ENCODE data around the gene TNFSF9.
"Not testable (repeated sequence)": the region's sequence is repeated elsewhere in the genome, so short reads cannot be mapped to it uniquely, and the experiment has no call there.

Gene TNFSF9

DNA sequence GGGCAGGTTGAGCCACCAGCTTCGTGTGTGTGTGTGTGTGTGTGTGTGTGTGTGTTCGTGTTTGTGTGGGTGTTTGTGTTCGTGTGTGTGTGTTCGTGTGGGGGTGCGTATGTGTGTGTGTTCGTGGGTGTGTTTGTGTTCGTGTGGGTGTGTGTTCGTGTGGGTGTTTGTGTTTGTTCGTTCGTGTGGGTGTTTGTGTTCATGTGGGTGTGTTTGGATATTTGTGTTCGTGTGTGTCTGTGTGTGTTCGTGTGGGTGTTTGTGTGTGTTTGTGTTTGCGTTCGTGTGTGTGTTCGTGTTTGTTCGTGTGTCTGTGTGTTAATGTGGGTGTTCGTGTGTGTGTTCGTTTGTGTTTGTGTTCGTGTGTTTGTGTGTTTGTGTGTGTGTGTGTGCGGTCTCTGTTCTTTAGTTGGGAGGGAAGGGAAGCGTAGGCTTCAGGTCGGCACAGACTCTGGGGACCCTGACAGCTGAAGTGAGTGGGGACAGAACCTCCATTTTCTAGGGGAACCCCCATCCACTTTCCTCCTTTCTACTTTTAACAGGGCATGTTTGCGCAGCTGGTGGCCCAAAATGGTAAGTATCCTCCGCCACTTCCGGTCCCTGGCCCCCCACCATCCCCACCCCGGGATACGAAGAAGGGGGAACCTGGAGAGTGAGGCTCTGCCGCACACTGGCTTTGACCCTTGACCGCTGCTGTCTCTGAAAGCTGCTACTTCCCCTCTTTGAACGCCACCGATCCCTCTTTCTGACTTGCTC is 1.6 kb downstream of the TNFSF9 start:
- no peak for DNase-seq

DNA sequence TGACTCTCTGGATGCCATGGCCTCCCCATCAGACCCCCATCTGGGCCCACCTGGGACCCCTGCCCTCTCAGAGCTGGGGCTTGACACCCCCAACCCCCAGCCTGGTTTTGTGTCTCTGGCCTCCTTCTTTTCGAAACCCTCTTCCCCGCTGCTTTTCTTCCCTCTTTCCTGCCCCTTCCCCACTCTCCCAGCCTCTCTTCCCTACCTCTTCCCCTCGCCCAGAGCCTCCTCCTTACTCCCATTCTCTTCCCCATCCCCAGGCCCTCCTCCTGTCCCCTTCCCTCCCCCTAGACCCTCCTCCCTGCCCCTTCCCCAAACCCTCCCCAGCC is 2.1 kb downstream of the TNFSF9 start:
- DNase-seq: no peak

DNA sequence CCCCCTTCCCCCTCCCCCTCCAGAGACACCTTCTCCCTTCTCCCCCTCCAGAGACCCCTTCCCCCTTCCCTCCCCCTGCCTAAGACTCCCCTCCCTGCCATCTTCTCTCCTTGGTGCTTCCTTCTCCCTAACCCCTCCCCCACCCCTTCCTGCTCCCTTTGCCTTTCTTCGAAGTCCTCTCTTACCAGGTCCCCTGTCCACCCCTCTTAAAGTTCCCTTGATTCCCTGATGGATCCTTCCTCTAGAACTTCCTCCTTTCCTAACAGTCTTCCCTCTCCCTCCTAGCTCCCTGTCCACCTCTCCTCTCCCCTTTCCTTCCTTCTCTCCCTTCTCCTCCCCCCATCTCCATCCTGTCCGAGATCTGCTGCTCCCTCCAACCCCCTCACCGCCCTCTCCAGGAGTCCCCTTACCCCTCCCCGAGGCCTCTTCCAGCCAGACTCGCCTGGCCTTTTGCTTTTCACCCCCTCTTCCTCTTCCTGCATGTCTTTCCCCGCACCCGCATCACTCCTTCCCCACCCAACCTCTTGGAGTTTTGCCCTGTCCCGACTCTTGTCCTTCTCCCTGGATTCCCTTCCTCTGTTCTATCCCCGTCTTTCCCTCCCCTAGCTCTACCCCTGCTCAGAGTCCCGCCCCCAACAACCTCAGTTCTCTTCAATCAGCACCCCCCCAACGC is 3.1 kb downstream of the TNFSF9 start:
- DNase-seq: no peak

DNA sequence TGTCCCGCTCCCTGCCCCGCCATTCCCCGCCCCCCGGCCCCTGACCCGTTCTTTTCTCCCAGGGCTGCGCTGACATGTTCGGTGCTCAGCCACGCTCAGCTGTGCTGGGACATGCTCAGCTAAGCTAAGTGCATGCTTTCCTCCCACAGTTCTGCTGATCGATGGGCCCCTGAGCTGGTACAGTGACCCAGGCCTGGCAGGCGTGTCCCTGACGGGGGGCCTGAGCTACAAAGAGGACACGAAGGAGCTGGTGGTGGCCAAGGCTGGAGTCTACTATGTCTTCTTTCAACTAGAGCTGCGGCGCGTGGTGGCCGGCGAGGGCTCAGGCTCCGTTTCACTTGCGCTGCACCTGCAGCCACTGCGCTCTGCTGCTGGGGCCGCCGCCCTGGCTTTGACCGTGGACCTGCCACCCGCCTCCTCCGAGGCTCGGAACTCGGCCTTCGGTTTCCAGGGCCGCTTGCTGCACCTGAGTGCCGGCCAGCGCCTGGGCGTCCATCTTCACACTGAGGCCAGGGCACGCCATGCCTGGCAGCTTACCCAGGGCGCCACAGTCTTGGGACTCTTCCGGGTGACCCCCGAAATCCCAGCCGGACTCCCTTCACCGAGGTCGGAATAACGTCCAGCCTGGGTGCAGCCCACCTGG is 3.7 kb downstream of the TNFSF9 start:
- no peak for DNase-seq

DNA sequence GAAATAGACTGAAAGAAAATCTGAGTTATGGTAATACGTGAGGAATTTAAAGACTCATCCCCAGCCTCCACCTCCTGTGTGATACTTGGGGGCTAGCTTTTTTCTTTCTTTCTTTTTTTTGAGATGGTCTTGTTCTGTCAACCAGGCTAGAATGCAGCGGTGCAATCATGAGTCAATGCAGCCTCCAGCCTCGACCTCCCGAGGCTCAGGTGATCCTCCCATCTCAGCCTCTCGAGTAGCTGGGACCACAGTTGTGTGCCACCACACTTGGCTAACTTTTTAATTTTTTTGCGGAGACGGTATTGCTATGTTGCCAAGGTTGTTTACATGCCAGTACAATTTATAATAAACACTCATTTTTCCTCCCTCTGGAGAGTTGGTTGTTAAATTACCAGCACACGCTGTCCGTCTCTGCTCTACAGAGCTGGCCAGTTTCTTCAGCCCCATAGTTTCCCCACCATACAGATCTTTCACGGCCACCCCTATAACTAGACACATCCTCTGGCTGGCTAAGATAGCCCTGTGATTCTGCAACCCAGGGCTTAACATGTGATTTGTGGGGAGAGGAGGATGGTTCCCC is 4.8 kb downstream of the TNFSF9 start:
- DNase-seq: no peak

DNA sequence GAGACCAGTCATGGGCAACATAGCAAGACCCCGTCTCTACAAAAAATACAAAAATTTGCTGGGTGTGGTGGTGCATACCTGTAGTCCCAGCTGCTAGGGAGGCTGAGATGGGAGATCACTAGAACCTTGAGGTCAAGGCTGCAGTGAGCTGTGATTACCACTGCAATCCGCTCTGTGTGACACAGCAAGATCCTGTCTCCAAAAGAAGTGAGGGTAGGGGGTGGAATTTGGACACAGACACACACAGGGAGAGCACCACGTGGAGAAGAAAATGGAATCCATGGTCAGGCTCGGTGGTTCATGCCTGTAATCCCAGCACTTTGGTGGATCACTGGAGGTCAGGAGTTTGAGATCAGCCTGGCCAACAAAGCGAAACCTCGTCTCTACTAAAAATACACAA is 8.7 kb downstream of the TNFSF9 start:
- DNase-seq: no peak

DNA sequence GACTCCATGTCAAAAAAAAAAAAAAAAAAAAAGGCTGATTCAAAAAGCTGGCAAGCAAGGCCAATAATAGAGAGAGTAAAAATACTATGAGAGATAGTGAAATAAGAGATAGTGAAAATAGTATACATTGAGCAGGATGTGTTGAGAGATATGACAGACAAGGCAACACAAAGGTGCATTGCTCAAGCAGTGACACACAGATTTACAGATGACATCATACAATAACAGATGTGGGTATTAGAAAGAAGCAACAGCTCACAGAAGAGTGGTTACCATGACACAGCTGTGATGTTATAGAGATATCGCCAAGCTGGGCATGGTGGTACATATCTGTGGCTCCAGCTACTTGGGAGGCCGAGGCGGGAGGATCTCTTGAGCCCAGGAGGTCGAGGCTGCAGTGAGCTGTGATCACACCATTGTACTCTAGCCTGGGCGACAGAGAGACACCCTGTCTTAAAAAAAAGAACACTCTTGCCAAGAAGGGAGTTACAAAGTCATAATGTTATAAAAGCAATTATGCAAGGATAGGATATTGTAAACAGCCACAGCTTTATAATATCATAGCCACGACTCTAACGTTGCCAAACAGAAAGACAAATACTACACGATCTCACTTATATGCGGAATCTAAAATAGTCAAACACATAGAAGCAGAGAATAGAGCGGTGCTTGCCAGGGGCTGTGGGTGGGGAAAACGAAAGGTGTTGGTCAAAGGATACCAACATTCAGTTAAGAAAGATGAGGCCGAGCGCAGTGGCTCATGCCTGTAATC is 10.3 kb downstream of the TNFSF9 start:
- DNase-seq: no peak

DNA sequence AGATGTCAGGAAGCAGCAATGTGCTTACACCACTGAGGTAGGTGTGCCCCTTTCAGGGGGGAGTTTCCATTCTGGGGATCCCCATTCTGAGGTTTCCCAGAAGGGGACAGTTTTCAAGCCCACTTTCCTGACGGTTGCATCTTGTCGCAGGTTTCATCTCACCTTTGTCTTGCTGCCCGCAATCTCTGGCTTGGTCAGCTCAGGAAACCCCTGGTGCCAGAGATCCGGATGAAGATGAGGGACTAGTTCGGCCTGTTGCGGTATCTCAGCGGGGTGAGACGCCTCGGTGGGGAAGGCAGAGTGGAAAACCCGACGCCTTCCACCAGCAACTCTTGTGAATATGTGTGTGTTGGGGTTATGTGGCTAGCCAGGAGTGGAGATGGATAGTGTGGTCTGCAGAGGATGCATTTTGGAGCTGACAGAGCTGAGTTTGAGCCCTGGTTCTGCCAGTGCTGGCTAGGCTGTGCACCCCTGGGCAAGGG is 13.1 kb downstream of the TNFSF9 start:
- no peak for DNase-seq

DNA sequence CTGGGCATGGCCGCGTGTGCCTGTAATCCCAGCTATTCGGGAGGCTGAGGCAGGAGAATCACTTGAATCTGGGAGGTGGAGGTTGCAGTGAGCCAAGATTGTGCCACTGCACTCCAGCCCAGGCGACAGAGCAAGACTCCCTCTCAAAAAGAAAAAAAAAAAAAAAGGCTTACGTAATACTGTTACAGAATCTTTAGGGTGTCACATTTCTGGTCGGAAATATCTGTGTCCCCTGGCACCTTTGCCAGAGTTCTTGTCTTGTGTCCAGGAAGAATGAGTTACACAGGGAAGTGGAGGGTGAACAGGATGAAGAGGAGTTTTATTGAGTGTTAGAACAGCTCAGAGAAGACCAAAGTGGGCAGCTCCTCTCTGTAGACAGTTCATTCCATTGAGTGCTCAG is 19.9 kb downstream of the TNFSF9 start:
- not testable (repeated sequence) for DNase-seq

DNA sequence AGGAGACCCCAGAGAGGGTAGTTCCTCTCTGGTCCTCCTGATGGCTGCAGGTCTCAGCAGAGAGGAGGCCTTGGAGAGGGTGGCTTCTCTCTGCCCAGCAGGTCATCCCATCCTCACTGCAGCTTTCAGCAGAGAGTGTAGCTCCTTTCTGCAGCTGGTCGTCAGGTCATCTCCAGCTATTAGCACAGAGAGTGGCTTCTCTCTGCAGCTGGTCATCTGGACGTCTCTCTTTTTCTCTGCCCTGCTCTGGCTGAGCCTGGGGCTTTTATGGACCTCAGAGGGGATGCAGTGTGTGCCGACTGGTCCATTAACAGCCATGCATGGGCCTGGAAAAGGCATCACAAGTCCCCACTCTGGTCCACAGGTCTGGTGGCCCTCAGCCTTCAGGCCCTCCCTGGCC is 20.3 kb downstream of the TNFSF9 start:
- no peak for DNase-seq

DNA sequence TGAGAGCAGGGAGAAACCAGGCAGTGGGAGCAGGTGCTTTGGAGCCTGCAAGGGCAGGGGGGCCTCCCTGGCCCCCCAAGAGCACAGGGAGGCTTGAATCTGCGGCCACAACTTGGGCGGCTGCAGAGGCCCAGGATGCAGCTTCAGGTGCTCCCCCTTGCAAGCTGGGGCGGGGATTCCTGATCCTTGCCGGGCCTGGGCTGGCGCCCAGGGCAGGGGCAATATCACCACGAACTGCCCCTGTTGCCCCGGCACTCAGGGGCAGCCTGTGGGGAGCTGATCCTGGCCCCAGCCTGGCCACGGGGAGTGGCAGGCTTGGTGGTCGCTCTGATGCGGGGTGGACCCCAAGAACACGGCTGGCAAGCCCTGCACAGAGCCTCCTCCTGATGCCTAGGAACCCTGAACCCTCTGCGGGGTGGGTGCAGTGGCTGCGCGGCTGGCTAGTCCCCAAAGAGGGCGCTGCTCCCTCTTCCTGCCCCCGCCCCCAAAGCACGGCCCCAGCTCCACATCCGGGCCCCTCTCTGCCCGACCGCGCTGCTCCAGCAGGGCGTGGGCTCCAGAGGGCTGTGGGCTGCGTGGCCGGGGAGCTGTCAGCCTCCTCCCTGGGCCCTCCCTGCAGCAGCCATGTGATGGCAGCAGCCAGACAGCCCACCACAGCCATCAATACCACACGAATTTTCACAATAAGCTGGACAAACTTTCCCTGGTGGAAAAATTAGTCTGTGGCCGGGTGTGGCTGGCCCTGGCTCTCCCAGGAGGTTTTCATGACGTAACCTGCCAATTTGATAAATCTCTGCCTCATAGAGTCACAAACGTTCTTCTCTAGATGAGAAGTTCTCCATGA is 21.0 kb downstream of the TNFSF9 start:
- no peak for DNase-seq

DNA sequence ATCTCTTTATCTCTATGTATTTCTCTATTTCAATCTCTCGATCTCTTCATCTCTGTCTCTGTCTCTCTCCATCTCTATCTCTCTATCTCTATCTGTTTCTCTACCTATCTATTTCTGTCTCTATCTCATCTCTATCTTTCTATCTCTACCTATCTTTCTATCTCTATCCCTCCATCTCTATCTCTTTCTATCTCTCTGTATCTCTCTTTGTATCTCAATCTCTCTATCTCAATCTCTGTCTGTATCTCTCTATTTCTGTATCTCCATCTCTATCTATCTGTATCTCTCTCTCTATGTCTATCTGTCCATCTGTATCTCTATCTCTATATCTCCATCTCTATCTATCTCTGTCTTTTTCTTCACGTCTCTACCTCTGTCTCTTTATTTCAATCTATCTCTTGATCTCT is 25.2 kb downstream of the TNFSF9 start:
- no peak for DNase-seq

DNA sequence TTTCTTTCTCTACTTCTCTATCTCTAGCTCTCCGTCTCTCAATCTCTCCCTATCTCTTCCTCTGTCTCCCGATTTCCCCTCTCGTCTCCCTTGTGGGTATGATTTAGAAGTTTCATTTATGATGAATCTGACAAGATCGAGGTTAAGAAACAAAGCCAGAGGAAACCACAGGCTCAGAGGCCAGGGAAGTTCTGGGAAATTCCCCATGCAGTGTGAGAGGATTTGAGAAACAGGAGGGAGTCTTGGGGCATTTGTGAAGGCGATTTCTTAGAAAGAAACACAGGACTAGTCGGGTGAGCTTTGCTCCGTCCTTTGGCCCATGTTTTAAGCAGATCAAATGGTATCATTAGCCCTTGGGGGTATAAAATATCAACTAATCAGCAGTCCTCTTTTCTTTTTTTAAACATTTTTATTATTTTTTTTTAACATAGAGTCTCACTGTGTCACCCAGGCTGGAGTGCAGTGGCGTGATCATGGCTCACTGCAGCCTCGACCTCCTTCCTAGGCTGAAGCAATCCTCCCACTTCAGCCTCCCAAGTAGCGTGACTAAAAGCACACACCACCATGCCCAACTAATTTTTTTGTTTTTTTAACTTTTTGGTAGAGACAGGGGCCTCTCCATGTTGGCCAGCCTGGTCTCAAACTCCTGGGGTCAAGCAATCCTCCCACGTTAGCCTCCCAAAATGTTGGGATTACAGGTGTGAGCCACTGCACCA is 25.8 kb downstream of the TNFSF9 start:
- no peak for DNase-seq

DNA sequence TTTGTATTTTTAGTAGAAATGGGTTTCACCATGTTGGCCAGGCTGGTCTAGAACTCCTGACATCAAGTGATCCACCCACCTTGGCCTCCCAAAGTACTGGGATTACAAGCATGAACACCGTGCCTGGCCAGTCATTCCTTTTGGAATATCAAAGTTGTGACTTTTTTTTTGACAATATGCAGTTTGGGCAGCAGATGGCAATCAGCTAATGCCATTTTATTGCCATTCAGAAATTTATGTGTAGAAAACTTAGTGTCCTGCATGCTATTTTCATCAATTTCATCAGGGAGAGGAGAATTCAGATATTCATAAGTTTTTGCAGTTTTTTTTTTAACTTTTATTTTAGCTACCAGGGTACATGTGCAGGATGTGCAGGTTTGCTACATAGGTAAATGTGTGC is 31.6 kb downstream of the TNFSF9 start:
- DNase-seq: not testable (repeated sequence)

DNA sequence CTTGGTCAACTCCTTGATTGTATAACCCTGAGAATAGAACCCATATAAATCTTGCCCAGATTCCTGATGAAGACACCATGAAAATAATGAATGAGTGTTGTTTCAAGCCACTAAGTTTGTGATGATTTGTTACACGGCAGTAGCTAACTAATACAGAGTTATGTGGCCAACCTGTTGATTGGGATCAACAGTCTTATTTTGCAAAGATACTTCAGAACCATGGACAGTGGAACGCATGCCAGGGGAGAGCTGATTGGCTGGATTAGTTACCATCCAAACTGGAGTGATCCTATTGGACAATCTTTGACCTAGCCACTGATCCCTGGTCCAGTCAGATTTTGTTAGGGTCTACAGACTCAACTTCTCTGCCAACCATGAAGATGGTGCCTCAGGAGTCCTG is 33.6 kb downstream of the TNFSF9 start:
- DNase-seq: no peak

DNA sequence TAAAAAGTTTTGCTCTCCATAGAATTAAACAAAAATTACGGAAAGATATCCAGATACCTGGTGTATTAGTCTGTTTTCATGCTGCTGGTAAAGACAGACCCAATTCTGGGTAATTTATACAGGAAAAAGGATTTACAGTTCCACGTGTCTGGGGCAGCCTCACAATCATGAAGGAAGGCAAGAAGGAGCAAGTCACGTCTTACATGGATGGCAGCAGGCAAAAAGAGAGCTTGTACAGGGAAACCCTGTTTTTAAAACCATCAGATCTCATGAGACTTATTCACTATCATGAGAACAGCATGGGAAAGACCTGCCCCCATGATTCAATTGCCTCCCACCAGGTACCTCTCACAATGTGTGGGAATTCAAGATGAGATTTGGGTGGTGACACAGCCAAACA is 35.9 kb downstream of the TNFSF9 start:
- not testable (repeated sequence) for DNase-seq

DNA sequence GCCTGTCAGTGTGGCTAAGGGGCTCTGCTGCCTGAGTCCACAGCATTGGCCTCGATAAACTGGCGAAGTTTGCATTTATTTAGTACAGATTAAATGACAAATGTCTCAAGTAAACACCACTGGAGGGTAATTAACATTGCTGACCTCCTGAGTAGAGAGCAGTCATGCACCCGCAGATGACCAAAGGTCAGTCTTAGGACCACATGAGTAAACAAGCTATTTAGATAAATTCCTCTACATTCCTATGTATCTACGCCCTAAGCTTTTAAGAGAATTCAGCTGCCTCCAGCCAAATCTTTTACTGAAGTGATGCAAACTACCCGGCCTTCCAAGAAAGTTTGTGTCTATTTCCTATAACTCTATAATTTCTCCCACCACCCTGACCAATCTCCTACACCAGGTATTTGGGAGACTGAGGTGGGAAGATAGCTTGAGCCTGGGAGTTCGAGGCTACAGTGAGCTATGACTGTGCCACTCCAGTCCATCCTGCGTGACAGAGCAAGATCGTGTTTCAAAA is 37.2 kb downstream of the TNFSF9 start:
- no peak for DNase-seq

DNA sequence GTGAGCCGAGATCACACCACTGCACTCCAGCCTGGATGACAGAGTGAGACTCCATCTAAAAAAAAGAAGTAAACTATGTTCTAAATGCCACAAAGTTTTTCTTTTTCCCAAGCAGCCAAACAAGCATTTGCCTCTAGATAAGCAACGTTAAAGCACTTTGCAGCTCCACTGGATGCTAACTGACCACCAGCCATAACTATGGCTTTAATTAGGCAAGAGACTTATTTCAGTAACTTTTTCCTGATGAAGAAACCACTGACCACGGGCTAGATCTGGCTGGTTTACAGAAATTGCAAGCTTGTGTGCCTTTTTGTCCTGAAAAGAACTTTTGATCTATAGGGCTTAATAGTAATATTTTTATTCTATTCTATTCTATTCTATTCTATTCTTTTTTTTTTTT is 38.0 kb downstream of the TNFSF9 start:
- no peak for DNase-seq

DNA sequence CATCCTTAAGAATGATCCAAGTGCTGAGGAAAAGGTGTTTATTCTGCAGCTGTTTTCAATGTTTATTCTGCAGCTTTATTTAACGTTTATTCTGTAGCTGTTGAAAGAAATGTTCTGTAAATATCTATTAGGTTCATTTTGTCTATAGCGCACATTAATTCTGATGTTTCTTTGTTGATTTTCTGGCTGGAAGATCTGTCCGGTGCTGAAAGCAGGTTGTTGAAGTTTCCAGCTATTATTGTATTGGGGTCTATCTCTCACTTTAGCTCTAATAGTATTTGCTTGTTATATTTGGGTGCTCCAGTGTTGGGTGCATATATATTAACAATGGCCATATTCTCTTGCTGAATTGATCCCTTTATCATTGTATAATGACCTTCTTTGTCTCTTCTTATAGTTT is 39.9 kb downstream of the TNFSF9 start:
- DNase-seq: no peak

DNA sequence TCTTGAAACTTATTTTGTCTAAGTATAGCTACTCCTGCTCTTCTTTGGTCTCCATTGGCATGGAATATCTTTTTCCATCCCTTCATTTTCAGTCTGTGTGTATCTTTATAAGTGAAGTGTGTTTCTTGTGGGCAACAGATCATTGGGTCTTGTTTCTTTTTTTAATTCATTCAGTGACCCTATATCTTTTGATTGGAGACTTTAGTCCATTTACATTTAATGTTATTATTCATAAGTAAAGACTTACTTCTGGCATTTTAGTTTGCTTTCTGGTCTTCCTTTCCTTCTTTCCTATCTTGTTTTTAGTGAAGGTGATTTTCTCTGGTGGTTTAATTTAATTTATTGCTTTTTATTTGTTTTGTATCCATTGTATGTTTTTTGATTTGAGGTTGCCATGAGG is 40.3 kb downstream of the TNFSF9 start:
- DNase-seq: no peak

DNA sequence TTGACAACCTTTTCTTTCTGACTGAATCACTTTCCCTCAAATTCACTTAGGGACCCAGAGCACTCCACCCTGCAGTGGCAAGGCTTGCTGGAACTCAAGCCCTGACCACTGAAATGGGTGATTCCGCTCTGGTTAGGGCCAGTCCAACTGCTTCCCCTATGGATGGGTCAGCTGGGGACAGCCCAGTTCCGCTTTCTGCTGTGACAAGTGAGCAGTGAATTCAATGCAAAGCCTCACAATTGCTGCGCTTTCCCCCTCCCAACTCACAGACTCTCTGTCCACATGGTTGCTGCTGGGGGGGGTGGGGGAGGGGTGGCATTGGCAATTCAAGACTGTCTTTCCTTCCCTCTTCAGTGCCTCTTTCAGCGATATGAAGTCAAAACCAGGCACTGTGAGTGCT is 41.4 kb downstream of the TNFSF9 start:
- no peak for DNase-seq

Measured in NCI-H1417 treated with DMSO at 0.1 percent for 48 hours (cell line).